GM21786 (cell line): ENCODE measurements around the gene MFSD2A.
A peak's percentile ranks its signal among the peaks of the same experiment; 100 is the strongest.
"Not testable (repeated sequence)": the region's sequence is repeated elsewhere in the genome, so short reads cannot be mapped to it uniquely, and the experiment has no call there.

Experiments used
- ATAC-seq: cut with Tn5 transposase; IDR thresholded peaks from one replicate; pipeline ENCODE4 v1.9.1; 2021; ENCODE audit not compliant: unreplicated experiment

Gene MFSD2A

DNA sequence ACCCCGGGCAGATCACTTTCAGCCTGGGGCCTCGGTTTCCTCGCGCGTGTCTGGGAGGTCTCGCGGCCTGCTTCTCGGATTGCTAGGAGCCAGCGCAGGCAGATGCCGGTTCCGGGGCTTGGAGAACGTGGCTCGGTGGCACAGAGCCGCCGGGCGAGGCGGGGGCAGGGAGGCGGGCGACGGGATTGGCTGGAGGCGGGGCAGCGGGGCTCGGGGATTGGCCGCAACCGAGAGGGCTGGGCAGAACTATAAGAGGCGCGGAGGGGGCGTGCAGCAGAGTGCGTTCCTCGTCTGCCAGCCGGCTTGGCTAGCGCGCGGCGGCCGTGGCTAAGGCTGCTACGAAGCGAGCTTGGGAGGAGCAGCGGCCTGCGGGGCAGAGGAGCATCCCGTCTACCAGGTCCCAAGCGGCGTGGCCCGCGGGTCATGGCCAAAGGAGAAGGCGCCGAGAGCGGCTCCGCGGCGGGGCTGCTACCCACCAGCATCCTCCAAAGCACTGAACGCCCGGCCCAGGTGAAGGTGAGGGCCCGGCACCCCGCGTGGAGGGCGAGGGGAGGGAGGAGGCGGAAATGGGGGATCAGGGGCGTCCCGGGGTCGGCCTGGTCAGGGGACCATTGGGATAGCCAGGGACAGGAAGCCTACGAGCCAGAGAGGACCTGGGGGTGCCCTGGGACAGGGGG, at the start of gene MFSD2A:
MFSD2A (plus strand) TSS at position 276 of the 677 bp plus-strand sequence; CDS start at position 424, 148 bp downstream.
- ATAC-seq: peak; percentile 79

DNA sequence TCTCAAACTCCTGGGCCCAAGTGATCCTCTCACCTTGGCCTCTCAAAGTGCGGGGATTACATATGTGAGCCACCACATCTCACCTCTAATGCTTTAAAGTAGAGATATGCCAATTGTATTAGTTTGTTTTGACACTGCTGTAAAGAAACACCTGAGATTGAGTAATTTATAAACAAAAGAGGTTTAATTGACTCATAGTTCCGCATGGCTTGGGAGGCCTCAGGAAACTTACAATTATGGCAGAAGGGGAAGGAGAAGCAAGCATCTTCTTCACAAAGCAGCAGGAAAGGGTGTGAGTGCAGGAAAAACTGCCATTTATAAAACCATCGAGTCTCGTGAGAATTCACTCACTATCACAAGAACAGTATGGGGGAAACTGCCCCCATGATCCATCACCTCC, 49.8 kb upstream of the MFSD2A start:
- ATAC-seq: no peak

GRCh38 chr1:39907528-39908453, 47.2 kb upstream of the MFSD2A start:
- ATAC-seq: no peak

GRCh38 chr1:39908534-39908933, 46.4 kb upstream of the MFSD2A start:
- ATAC-seq: no peak

DNA sequence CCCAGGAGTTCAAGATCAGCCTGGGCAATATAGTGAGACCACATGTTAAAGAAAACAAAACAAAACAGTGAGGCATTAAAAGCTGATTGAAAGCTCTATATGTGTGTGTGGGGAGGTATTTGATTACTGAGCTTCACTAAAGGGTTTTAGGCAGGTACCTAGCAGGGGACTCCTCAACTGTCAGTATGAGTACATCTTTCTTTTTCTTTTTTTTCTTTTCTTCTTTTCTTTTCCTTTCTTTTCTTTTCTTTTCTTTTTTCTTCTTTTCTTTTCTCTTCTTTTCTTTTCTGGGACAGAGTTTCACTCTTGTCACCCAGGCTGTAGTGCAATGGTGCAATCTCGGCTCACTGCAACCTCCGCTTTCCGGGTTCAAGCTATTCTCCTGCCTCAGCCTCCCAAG, 44.7 kb upstream of the MFSD2A start:
- no peak for ATAC-seq

- ATAC-seq: not testable (repeated sequence)
Observed at GRCh38 chr1:39913136-39913535, 41.8 kb upstream of the MFSD2A start.

GRCh38 chr1:39915499-39916129, 39.3 kb upstream of the MFSD2A start:
- no peak for ATAC-seq

DNA sequence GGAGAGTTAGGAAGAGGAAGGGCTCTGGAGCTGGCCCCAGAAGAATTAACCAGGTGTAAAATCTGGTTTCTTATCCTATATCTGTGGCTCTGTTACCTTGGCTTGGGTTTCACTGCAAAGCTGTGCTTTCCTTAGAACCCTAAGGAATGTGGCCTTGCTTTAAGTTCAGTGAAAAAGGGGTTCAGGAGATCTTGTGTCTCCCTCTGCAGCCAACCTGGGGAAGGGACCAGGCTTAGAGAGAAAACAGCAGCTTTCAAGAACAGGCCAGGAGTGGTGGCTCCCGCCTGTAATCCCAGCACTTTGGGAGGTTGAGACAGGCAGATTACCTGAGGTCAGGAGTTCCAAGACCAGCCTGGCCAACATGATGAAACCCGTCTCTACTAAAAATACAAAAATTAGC, 37.1 kb upstream of the MFSD2A start:
- no peak for ATAC-seq

DNA sequence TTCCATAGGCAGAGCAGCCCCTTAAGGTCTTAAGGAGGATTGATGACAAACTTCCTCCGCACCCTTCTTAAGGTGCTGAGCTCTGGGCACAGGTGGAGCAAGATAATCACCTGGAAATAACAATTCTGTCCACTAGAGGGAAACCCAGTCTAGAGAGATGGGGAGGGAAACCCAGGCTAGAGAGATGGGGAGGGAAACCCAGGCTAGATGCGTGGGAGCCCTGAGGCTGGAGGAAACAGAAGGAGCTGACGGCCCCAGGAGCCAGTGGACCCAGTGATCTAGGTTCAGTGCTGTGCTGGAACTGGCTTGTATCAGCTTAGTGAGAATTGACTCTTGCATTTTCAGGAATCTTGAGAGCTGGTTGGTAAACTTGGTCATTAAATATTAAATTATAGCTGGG, 35.4 kb upstream of the MFSD2A start:
- ATAC-seq: no peak

- ATAC-seq: no peak
Observed at GRCh38 chr1:39922251-39922688, 32.7 kb upstream of the MFSD2A start.

DNA sequence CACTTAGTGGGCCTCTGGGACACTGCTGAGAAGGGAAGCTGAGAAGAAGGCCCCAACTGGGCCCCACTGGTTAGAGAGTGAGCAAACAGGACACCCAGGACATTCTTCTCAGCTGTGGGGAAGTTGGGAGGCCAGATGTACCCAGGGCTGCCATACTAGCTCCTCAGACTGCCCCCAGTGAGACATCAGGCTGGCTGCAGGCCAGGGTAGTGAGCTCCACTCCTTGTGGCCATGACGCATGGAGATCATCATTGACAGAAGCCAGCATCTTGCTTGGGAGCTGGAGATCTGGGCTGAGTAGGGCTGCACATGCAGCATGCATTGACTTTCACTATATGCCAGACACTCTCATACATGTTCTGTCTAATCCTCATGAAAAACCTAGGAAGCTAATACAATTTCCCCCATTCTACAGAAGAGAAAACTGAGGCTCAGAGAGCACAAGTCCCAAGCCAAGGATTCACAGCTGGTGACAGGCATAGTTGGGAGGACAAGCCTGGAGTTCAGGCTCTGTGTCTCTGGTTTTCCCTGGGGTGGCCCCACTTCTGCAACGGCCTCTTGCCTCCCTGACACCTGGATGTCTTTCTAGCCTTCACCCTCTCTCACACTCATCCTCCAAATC, 29.1 kb upstream of the MFSD2A start:
- no peak for ATAC-seq

GRCh38 chr1:39926343-39926793, 28.6 kb upstream of the MFSD2A start:
- no peak for ATAC-seq

DNA sequence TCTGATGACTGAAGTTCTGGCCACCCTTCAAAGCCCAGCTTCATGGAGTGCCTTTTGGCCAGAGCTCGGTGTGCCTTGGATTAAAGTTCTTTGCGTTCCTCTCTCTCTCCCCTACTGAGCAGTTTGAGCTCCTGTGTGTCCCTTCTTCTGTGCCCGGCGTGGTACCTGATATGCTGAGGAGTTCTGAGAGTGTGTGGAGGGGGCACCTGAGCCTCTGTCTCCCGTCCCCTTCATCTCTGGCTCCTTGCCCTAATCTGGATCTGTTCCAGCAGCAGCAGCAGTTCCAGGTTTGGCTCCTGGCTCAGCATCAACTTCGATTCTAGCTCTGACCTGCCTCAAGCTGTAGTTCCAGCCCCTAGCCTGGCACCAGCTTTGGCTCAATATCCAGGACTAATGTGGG, 28.1 kb upstream of the MFSD2A start:
- no peak for ATAC-seq

GRCh38 chr1:39927538-39927937, 27.4 kb upstream of the MFSD2A start:
- no peak for ATAC-seq

DNA sequence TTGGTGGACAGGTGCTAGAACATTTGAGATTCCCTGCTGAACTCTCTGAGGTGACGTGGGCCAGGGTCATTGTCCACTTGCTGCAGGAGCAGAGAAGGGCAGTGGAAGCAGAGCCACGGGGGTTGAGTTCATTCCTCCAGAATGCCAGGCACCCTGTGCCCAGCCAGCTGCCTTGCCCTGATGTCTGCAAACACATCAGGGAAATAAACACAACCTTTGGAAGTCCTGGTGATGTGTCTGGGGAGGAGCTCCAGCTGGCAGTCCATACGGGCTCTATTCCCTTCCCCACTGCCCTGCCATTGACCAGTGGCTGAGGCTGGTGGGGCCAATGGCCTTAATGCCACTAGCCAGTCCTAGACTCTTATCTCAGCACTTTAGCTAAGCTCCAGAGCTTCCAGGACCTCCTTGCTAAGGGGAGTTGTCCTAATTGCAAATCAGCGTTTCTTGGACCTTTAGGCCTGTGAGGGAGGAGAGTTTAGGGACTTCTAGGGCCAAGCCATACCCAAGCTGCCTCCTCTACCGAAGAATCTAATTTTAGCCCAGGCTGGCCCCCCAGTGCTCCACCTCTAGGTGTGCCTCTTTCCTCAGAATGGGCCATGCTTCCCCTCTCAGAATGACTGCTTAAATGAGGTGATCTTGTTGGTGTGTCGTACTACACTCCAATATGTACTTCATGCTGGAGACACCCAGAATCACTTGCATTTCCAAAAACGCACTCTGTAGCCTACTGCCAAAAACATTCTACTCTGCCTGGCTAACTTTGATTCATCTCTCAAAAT, 25.9 kb upstream of the MFSD2A start:
- ATAC-seq: no peak

- ATAC-seq: no peak
Observed at GRCh38 chr1:39933956-39934941, 20.7 kb upstream of the MFSD2A start.

DNA sequence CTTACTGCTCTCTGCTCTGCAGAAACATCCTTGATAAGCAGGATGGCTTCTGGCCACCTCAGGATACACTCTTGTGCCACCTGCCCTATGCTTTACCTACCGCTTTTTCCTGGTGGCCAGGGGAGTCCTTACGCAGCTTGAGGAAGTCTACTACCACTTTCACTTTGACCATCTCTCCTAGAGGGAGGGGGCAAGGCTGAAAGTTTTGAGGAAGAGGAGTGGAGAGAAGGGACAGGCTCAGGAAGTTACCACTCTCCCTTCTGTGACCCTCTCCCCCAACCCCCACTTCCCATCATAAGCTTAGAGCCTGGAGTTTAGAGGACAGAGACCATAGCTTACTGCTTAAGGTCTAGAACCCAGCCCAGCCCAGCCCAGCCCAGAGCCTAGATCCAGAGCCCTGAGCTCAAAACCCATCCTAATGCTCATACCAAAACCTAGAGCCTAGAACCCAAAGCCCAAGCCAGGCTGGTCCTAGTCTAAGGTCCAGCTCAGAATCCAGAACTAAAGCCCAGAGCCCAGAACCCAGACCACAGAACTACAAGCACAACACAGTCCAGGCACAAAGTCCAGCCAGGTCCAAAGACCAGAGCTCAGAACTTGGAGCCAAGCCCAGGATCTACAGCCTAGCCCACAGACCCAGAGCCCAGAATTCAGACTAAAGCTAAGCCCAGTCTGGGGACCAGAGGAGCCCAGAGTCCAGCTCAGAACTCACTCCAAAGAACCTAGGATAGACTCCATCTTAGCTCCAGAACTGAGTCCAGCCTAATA, 18.0 kb upstream of the MFSD2A start:
- no peak for ATAC-seq

GRCh38 chr1:39938856-39939255, 16.1 kb upstream of the MFSD2A start:
- ATAC-seq: no peak
